ENCODE results near the gene TSGA10IP. TPM values are rescaled to one million over a fixed set of nuclear protein-coding genes. Genes with fewer than 3 reads are reported as not detected.
A peak's percentile ranks its signal among the peaks of the same experiment; 100 is the strongest.

The TSGA10IP gene
- total and polyA plus RNA-seq, 7 donors, result 0.49 TPM; not detected in 6

DNA sequence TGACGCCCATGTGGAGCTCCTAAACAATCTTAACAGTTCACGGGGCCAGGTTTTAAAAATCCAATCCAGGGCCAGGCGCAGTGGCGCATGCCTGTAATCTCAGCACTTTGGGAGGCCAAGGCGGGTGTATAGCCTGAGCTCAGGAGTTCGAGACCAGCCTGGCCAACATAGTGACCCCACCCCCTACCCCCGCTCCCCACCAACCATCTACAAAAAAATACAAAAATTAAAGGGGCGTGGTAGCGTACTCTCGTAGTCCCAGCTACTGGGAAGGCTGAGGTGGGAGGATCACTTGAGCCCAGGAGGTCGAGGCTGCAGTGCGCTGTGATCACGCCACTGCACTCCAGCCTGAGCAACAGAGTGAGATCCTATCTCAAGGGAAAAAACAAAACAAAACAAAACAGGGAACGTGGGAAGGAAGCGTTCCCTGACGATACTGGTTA lies 15.6 kb downstream of the TSGA10IP start:
- 34 to 50% methylated on average over 16 of the region's 16 CpGs for WGBS, 2 donors
- H3K36me3 ChIP-seq, result peaks cover 11 to 21% (median 17%) of the 10 kb centered on the region in 4 donors
- peak overlapping the region; percentile 92 to 99 (median 96) for H3K4me3 ChIP-seq
- intact Hi-C loops (cut with DNase I), result loop anchor here (1.0 to 2.0 kb wide), 3 partner anchors 41 to 72 kb away; partner anchors contain the start of genes BANF1, C11orf68, DRAP1 and EIF1AD
- TF ChIP-seq POLR2AphosphoS5 (IDR thresholded peaks at IDR 0.05) (no peak), POLR2A (IDR thresholded peaks at IDR 0.05) (no peak), EP300 (IDR thresholded peaks at IDR 0.05) (no peak)
- TF ChIP-seq, protein P1, sequence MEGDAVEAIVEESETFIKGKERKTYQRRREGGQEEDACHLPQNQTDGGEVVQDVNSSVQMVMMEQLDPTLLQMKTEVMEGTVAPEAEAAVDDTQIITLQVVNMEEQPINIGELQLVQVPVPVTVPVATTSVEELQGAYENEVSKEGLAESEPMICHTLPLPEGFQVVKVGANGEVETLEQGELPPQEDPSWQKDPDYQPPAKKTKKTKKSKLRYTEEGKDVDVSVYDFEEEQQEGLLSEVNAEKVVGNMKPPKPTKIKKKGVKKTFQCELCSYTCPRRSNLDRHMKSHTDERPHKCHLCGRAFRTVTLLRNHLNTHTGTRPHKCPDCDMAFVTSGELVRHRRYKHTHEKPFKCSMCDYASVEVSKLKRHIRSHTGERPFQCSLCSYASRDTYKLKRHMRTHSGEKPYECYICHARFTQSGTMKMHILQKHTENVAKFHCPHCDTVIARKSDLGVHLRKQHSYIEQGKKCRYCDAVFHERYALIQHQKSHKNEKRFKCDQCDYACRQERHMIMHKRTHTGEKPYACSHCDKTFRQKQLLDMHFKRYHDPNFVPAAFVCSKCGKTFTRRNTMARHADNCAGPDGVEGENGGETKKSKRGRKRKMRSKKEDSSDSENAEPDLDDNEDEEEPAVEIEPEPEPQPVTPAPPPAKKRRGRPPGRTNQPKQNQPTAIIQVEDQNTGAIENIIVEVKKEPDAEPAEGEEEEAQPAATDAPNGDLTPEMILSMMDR (IDR thresholded peaks at IDR 0.05), result no peak
- peak overlapping the region; percentile 90 to 94 (median 92) for H3K27ac ChIP-seq
- no peaks in the 10 kb centered on the region for H3K27me3 ChIP-seq
- no peak for DNase-seq
- peaks cover 0 to 31% (median 30%) of the 10 kb centered on the region in 4 donors for H3K4me1 ChIP-seq
- no peaks in the 10 kb centered on the region for H3K9me3 ChIP-seq

GRCh38 chr11:65961267-65962140 lies 16.2 kb downstream of the TSGA10IP start, which contains the start of gene SART1:
SART1 (plus strand) TSS chr11:65961734; CDS start chr11:65961781, 47 bp downstream.
- Histone ChIP-seq H3K27me3 (no peaks in the 10 kb centered on the region), H3K36me3 (peaks cover 17 to 28% (median 23%) of the 10 kb centered on the region in 4 donors), H3K9me3 (no peaks in the 10 kb centered on the region), H3K4me3 (peak within 1 kb of the TSS; percentile 92 to 99 (median 96)), H3K4me1 (peaks cover 0 to 31% (median 30%) of the 10 kb centered on the region in 4 donors), H3K27ac (peak within 1 kb of the TSS; percentile 90 to 94 (median 92))
- TF ChIP-seq, protein P1 (IDR thresholded peaks at IDR 0.05), result no peak
- TF ChIP-seq EP300 (IDR thresholded peaks at IDR 0.05) (peak in 1 of 4 donors; percentile 49), POLR2AphosphoS5 (IDR thresholded peaks at IDR 0.05) (peak; percentile 68 to 94 (median 88)), POLR2A (IDR thresholded peaks at IDR 0.05) (peak in 1 of 2 donors; percentile 58)
- 0% methylated on average over 97 of the region's 97 CpGs for WGBS, 2 donors
- intact Hi-C loops (cut with DNase I), result loop anchor here (1.0 to 2.0 kb wide), 3 partner anchors 41 to 73 kb away; partner anchors contain the start of genes BANF1, C11orf68, DRAP1 and EIF1AD
- peak; percentile 99 for DNase-seq

GRCh38 chr11:65962141-65962564 lies 16.9 kb downstream of the TSGA10IP start:
- no peaks in the 10 kb centered on the region for H3K27me3 ChIP-seq
- intact Hi-C loops (cut with DNase I), result no loop called here

DNA sequence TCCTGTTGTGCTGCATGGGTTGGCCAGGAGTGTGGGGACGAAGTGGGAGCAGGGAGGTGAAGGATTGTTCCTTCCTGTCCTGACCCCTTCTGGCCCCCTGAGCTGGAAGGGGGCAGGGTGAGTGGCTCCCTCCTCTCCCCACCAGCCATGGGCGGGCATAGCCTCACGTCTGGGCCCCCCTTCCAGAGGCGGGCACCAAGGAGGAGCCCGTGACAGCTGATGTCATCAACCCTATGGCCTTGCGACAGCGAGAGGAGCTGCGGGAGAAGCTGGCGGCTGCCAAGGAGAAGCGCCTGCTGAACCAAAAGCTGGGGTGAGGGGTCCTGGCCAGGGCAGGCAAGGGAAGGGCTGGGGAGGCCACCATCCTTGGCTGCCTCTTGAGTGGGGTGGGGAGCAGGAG lies 19.6 kb downstream of the TSGA10IP start:
- no peak for TF ChIP-seq POLR2AphosphoS5 (IDR thresholded peaks at IDR 0.05)
- TF ChIP-seq, protein P1 (IDR thresholded peaks at IDR 0.05), result no peak
- no peak for TF ChIP-seq POLR2A (IDR thresholded peaks at IDR 0.05)
- TF ChIP-seq EP300 (IDR thresholded peaks at IDR 0.05), result no peak
- Histone ChIP-seq H3K27me3 (no peaks in the 10 kb centered on the region), H3K36me3 (peaks cover 45 to 62% (median 53%) of the 10 kb centered on the region in 4 donors), H3K9me3 (no peaks in the 10 kb centered on the region), H3K4me3 (no peak overlapping the region), H3K4me1 (peaks cover 0 to 31% (median 30%) of the 10 kb centered on the region in 4 donors), H3K27ac (no peak overlapping the region)
- no peak for DNase-seq
- WGBS, 2 donors, result 85 to 96% methylated on average over 10 of the region's 10 CpGs
- intact Hi-C loops (cut with DNase I), result no loop called here

More at GRCh38 chr11:65962141-65962564, 16.9 kb downstream of the TSGA10IP start:
- TF ChIP-seq POLR2A (IDR thresholded peaks at IDR 0.05), result no peak
- TF ChIP-seq, protein P1 (IDR thresholded peaks at IDR 0.05), result no peak
- no peak for TF ChIP-seq EP300 (IDR thresholded peaks at IDR 0.05)
- no peak for TF ChIP-seq POLR2AphosphoS5 (IDR thresholded peaks at IDR 0.05)
- DNase-seq, result no peak
- Histone ChIP-seq H3K4me3 (peak overlapping the region; percentile 92 to 99 (median 96)), H3K36me3 (peaks cover 24 to 34% (median 30%) of the 10 kb centered on the region in 4 donors), H3K27ac (peak overlapping the region; percentile 90 to 94 (median 92)), H3K4me1 (peaks cover 0 to 31% (median 30%) of the 10 kb centered on the region in 4 donors), H3K9me3 (no peaks in the 10 kb centered on the region)
- WGBS, 2 donors, result 5 to 6% methylated on average over 13 of the region's 13 CpGs

Data from sigmoid colon (tissue), 7 donors.